Measurements from ENCODE around the gene BIRC7.

DNA sequence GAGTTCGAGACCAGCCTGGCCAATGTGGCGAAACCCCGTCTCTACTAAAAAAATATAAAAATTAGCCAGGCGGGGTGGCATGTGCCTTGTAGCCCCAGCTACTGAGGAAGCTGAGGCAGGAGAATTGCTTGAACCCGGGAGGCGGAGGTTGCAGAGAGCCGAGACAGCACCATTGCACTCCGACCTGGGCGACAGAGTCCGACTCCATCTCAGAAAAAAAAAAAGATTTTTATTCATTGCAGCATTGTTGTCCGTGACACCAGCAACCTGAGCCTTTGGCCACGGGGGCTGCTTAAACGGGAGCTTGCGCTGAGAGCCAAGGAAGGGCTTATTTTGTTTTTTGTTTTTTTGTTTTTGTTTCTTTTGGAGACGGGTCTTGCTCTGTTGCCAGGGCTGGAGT, 44.2 kb downstream of the BIRC7 start:
- TF ChIP-seq CTCF (IDR thresholded peaks at IDR 0.05): no peak
- TF ChIP-seq POLR2A (IDR thresholded peaks at IDR 0.05): no peak

Measured in right lobe of liver (tissue), 4 donors.